K562 (cell line): ENCODE measurements around the gene DAPP1. TPM values are rescaled to one million over a fixed set of nuclear protein-coding genes. Genes with fewer than 3 reads are reported as not detected.

Experiments
- FOXJ3 ChIP-seq: sonication (generic); formaldehyde crosslinking; IDR thresholded peaks from 2 replicates; pipeline ENCODE4 v1.4.0; 2020; ENCODE audit warnings: mild to moderate bottlenecking, missing genetic modification reagents
- GABPA ChIP-seq: fragments of 200-800 bp; sonication (Bioruptor generic); conservative IDR thresholded peaks from 2 replicates; pipeline ENCODE4 v1.6.1; 2016; ENCODE audit warnings: low read depth, missing genetic modification characterization, missing compliant biosample characterization
- KDM1A ChIP-seq, 2 experiments: fragments of 450-650 bp; IDR thresholded peaks; 2 replicates each; pipeline ENCODE4 v1.6.1; 2016; ENCODE audit warnings: mild to moderate bottlenecking in 2 of 2
- MAZ ChIP-seq, 2 experiments: fragments of 450-650 bp in 1 of 2; sonication (generic) in 1 of 2; formaldehyde crosslinking; IDR thresholded peaks in 1 of 2; conservative IDR thresholded peaks in 1 of 2; 2 replicates each; pipeline versions ENCODE4 v1.4.0 to v1.5.0; 2020; ENCODE audit warnings: mild to moderate bottlenecking in 1 of 2, missing genetic modification reagents in 1 of 2
- MCM2 ChIP-seq: fragments of 450-650 bp; IDR thresholded peaks from 2 replicates; pipeline ENCODE4 v1.6.1; 2017; ENCODE audit warnings: low read depth, mild to moderate bottlenecking
- POLR2A ChIP-seq: fragments of 450-650 bp; conservative IDR thresholded peaks from 2 replicates; pipeline ENCODE4 v1.6.1; 2016
- POLR2H ChIP-seq: IDR thresholded peaks from 2 replicates; pipeline ENCODE4 v1.6.1; 2016; ENCODE audit warnings: missing genetic modification characterization, low read depth, mild to moderate bottlenecking, control low read depth, missing compliant biosample characterization, moderate library complexity
- SIN3A ChIP-seq, 2 experiments: fragments of 150-350 bp in 1 of 2; IDR thresholded peaks; 2 replicates each; pipeline ENCODE4 v1.6.1; 2011 to 2016; ENCODE audit warnings: borderline replicate concordance in 2 of 2, low read depth in 2 of 2, low read length in 2 of 2, mild to moderate bottlenecking in 2 of 2, moderate library complexity in 2 of 2; ENCODE audit not compliant: control insufficient read depth in 1 of 2
- TCF7 ChIP-seq: sonication (generic); IDR thresholded peaks from 2 replicates; pipeline ENCODE4 v1.6.1; 2016; ENCODE audit warnings: antibody characterized with exemption, borderline replicate concordance
- ZFX ChIP-seq: sonication (generic); formaldehyde crosslinking; IDR thresholded peaks from 2 replicates; pipeline ENCODE4 v1.8.0; 2022; ENCODE audit warnings: mild to moderate bottlenecking, missing genetic modification reagents, moderate library complexity
- ZNF197 ChIP-seq: fragments of 200-800 bp; sonication (Bioruptor generic); IDR thresholded peaks from 2 replicates; pipeline ENCODE4 v1.6.1; 2016; ENCODE audit warnings: low read depth, missing genetic modification characterization, missing compliant biosample characterization
- ZNF395 ChIP-seq: fragments of 200-800 bp; sonication (Bioruptor generic); IDR thresholded peaks from 2 replicates; pipeline ENCODE4 v1.6.1; 2017; ENCODE audit warnings: missing genetic modification characterization, missing compliant biosample characterization
- polyA plus RNA-seq, 8 experiments: library from polyadenylated mRNA; depleted of rRNA in 4 of 8; stranded (reverse) in 5 of 8; unstranded in 3 of 8; fragments of >200 nt; fragmentation: Nextera tagmentation in 2 of 8; fragmentation: Illumina TruSeq in 1 of 8; extraction: Ambion mirVana in 2 of 8; extraction: Trizol in 1 of 8; gene quantifications; 2 replicates each; pipeline versions ENCODE4 v1.2.1 to v1.2.3, GENCODE V29; 2011 to 2014; ENCODE audit warnings: inconsistent platforms in 1 of 8, missing spikeins in 1 of 8
- total RNA-seq, 7 experiments: library from RNA; depleted of rRNA in 6 of 7; stranded (reverse); fragments of >200 nt in 6 of 7; fragmentation: Illumina TruSeq in 2 of 7; extraction: Trizol in 2 of 7; gene quantifications; 2 replicates each; pipeline versions ENCODE4 v1.2.1 to v1.2.3, GENCODE V29; 2011 to 2021; ENCODE audit warnings: low replicate concordance in 1 of 7

Gene DAPP1
- total and polyA plus RNA-seq, 9 of the 15 experiments (the other 6 are each of a cell fraction or from before 2014, with no cell fraction given) = 1.9 to 7.2 (median 3.6) TPM

DNA sequence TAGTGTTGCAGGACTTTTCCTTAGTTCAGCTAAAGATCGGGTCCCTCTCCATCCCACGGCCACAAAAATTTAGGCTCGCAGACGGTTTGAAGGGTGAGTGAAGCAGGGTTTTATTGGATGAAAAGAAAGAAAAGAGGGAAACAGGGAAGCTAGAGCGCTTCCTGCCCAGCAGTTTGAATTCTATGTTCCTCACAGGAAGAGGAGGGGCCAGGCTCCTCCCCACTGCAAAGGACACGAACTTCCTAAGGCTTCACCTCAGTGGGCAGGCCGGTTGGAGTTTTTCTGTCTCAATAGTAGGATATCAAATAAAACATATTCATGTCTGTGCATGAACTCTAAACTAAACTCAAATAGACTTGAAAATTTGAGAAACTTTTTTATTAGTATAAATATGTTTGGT is 27.4 kb downstream of the DAPP1 start (continued):
- TF ChIP-seq MAZ (CRISPR knock-in tag; conservative IDR thresholded peaks at IDR 0.05 in 1 of 2, IDR thresholded peaks at IDR 0.05 in 1 of 2) (peak in 1 of 2 experiments; percentile 60; a peak in 1 of 4 replicates), POLR2H (tag) (peak; percentile 72; the same call in 1 of the 2 replicates), ZFX (CRISPR knock-in tag) (0 out of 2 replicates have a peak, but pooled peaks have one; percentile 28), MCM2 (no peak), ZNF197 (CRISPR knock-in tag) (no peak), ZNF395 (CRISPR knock-in tag) (0 out of 2 replicates have a peak, but pooled peaks have one; percentile 18), GABPA (peak; percentile 83), SIN3A (IDR thresholded peaks at IDR 0.05; ENCODE audit: borderline replicate concordance in 2 of 2, control insufficient read depth in 1 of 2, low read depth in 2 of 2, low read length in 2 of 2) (no peak), TCF7 (no peak), FOXJ3 (CRISPR knock-in tag) (no peak), POLR2A (0 out of 2 replicates have a peak, but pooled peaks have one; percentile 32), KDM1A (IDR thresholded peaks at IDR 0.05) (no peak)
